HG02884 (cell line): ENCODE measurements around the gene SSR3.
"Not testable (repeated sequence)": the region's sequence is repeated elsewhere in the genome, so short reads cannot be mapped to it uniquely, and the experiment has no call there.

Source experiments
- ATAC-seq: cut with Tn5 transposase; IDR thresholded peaks from one replicate; pipeline ENCODE4 v1.9.1; 2021; ENCODE audit warnings: mild to moderate bottlenecking, moderate library complexity; ENCODE audit not compliant: unreplicated experiment

The SSR3 gene

DNA sequence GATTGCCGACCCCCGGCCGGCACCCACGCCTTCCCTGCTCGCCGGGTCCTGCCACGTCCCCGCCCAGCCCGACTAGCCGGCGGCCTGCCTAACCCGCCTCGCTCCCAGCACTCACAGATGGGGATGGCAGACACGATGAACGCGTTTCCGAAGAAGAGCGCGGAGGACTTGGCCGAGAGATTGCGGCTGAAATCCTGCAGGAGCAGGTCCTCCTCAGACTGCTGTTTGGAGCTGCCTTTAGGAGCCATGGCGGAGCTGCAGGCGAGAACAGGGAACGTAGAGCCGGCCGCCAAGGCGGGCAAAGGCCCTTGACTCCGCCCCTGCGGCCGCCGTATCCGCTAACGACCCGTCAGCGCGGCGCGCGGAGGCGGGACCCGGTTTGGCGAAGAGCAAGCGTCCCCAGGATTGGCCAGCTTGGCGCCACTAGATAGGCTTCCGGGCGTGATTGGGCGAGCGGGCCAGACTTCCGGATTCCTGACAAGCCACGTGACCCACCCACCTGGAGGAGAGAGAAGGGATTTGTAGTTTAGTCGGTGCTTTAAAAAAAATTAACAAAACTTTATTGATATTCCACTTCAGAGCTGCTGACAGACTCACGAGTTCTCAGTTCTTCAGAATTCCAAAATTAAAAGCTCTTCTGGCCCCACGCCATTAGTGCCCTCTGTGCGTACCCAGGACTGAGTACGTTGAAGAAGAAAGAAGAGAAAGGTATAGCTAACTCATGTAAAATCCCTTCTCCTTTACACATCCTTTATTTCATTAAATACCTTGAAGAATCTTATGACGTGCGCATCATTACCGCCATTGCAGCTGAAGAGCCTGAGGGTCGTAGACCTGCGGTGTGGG lies at the start of gene SSR3:
SSR3 (minus strand) TSS at position 276 of the 846 bp plus-strand sequence; CDS start at position 248, 28 bp downstream.
- ATAC-seq, result peak; percentile 98

DNA sequence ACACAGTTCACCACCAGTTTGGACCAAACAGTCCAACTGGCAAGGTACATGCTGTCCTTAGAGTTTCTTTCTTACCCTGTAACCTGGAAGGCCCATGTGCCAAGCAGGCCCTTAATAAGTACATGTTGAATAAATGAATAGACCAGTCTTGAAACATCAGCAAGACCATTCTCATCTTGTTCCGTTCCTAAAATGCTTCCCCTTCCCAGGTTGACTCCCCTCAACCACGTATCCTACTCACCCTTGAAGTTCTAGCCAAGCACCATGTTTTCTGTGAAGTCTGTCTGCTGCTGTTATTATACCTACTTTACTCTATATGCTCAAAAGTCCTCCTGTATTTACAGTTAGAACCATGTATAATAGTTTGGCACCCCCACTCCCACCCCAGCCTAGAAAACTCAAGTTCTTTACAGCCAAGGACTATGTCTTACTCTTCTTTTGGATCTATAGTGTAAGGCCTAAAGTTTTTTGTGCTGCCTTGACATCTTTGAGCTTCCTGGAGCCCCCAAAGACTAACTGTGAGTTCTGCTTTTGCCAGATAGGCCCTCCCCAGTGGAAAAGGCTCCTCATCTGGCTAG lies 49.2 kb upstream of the SSR3 start:
- ATAC-seq, result no peak

DNA sequence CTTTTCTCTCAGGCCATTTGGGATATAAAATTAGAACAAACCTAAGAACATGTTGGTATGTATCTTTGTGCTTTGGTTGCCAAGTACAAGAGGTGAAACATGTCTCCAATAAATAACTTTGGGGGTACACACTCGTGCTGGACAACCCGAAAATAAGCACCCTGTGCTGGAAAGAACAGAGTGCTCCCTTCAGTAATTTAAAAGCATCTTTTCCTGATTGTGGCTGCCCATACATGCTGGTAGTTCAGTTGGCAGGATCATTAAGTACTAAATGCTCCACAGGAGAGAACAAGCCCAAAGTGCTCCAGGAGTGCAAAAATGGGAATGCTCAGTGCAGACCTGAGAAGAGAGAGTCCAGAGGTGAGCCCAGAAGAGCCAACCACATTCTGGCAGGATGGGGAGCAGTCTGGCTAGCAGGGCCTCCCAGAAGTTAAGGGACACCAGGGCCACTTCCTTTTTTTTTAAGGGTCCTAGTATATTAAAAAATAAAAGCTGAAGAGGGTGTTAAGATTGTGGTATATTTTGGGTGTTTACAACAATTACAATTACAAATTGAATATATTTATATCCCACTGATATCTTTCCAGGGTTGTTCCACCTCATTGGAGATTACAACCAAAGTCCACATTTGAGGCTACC lies 48.6 kb upstream of the SSR3 start:
- ATAC-seq, result no peak

DNA sequence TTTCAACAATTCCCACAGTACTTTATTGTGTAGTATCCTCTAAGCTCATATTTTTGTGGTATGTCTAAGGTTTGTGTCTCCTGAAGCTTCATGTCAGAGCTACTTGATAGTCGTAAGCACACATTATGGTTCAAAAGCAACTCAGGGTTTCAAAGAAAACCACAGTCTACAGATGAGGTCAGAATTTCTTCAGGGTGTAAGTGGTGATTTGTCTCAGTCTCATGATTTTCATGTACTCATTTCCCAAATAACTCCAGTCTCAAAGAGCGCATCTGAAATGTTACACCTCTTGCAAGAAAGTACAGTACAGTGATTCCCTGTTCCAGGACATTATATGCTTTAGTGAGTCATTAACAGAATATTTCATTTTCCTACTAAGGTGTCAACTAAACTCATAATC lies 47.5 kb upstream of the SSR3 start:
- ATAC-seq, result no peak

DNA sequence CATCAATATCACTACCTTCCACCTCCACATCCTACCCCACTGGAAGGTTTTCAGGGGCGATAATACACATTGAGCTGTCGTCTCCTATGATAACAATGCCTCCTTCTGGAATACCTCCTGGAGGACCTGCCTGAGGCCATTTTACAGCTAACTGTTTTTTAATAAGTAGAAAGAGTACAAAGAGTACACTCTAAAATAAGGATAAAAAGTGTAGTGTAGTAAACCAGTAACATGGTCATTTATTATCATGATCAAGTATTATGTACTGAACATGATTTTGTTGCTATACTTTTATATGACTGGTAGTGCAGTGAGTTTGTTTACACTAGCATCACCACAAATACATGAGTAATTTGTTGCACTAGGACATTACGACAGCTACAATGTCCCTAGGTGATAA lies 46.6 kb upstream of the SSR3 start:
- ATAC-seq, result no peak

DNA sequence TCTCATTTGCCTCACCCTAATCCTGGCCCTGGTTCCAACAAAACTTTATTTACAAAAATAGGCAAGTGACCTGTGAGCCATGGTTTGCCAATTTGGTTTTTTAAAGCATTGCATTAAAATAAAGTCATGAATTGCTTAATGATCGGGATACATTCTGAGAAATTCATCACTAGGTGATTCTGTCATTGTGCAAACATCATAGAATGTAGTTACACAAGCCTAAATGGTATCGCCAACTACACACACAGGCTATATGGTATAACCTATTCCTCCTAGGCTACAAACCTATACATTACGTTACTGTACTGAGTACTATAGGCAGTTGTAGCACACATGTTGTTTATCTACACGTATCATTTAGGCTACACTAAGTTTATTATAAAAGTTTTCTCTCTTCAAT lies 45.9 kb upstream of the SSR3 start:
- ATAC-seq, result no peak

DNA sequence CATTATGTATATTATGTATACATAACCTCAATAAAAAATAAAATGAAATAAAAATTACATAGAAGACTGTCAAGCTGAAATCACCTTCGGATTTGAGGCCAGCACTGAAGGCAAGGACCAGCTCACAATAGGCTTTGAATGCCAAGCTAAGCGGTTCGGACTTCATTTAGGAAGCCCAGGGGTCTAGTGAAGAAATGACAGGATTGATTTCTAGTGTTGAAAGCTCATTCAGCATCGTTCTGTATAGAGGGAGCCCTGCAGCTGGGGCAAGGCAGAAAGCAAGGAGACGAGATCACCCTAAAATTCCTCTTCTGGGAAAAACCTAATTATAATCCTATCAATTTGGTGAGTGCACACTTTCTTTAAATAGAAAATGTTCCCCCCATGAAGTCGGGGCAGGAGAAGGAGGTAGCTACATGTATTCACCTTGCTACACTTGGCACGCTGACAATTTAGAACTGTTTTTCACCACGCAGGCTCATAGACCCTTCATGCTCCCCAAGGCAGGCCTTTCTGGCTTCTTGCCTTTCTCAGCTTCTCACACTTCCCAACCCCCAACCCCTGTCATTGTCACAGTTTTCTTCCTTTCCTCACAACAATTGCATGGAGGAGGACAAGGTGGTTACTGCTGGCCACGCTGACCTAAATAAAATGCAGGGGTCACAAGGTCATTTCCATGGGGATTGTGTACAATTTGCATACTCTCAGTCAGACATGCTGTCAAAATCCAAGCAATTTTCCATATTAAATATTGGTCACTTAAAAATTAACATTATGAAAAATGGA lies 44.4 kb upstream of the SSR3 start:
- ATAC-seq, result no peak

DNA sequence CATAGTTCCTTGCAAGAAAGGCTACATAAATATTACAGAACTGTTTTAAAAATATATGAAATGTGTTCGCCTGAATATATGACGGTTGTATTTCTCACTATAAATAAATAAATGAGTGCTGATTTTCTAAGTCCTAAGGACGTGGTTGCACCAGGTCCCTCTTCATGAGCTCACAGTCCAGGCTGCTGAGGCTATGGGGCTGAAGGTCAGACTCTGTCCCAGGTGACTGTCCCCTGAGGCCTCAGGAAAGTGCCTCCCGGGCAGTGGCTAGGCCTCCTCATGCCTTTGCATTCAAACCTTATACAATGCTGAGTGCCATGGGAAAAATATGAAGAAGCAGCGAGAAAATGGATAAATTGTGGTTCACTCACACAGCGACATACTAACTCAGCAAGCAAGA lies 43.5 kb upstream of the SSR3 start:
- ATAC-seq, result no peak

DNA sequence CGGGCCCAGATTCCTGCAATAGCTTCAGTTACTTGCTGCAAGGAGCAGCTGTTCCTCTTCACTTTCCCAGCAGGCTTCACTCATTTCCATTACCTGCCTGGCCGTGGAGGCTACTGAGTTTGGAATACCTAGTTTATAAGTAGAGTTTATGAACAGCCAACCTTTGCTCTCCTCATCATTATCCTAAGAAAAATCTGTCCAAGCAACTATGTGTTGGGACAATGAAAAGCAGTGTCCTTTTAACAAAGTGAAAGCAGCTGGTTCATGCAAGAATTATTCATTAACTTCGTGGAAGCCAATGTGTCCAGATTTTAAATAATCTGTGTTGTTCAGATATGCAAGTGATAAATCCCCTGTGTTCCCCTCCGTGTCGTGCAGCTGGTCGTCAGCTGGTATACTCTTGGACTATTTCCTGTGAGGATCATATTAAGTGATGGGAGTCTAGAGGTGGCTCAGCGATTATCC lies 39.3 kb upstream of the SSR3 start:
- ATAC-seq, result no peak

DNA sequence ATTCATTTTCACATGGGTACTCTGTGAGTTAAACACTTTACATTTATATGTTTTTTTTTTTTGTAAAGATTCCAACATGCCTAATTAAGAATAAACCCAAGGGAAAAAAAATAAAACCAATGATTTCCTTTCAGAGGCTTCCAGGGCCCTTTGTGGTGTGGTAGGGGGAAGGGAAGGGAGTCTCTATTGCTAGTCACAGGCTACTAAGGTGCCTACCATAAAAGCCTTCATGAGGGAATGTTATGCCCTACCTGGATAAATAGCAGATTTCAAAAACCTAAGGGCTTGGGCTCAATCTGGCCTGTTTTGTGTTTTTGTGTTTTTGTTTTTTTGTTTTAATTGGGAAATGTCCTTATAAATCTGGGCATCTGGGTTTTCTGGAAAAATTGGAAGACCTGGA lies 38.9 kb upstream of the SSR3 start:
- no peak for ATAC-seq

DNA sequence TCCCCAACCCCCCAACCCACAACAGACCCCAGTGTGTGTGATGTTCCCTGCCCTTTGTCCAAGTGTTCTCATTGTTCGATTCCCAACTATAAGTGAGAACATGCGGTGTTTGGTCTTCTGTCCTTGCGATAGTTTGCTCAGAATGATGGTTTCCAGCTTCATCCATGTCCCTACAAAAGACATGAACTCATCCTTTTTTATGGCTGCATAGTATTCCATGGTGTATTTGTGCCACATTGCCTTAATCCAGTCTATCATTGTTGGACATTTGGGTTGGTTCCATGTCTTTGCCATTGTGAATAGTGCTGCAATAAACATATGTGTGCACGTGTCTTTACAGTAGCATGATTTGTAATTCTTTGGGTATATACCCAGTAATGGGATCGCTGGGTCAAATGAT lies 34.9 kb upstream of the SSR3 start:
- not testable (repeated sequence) for ATAC-seq

DNA sequence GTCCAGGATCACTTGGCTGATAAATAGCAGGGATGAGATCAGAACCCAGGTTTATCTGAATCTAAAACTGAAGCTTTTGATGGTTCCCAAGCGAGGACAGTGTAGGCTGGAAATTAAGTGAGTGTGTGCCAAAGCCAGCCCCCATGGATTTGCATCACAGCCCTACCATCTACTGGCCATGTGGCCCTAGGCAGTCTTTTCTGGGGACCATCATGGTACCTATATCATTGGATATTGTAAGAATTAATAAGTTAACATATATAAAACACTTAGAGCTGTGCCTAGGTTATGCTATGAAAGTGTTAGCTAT lies 32.8 kb upstream of the SSR3 start:
- no peak for ATAC-seq

DNA sequence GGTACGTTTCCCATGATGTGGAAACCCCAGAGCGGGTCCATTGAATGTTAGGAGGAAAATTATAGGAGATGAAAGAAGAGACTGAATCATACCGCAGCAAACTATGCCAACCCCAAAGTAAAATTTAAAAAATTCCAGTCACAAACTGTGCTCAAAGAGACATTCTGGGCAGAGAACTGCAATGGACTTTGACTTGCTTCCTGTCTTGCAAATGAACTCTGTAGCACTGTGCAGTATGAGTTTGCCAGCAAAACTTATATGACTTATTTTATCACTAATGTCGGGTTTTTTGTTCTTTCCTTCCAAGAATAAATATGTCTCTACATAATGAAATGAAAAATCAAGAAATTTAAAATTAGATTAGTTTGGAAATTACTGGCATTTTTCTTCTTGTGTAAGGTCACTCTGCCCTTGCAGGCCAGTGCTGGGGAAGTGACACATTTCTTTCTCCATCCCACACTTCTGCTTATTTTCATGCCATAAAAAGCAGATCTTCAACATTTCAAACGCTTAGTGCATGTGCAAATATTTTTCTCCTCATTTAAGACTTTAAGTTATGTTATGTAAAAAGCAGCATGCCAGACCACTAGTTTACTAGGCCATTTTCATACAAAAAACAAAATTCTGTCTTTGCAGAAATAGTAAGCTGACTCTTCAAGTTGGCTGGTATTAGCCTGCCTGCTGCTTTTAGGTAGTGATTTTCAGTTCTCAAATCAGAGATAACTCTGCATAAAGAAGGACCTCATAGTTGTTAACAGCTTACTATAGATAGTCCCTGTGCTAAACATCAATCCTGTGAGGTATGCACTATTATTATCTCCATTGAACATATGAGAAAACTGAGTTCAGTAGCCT lies 32.2 kb upstream of the SSR3 start:
- peak; percentile 59 for ATAC-seq

DNA sequence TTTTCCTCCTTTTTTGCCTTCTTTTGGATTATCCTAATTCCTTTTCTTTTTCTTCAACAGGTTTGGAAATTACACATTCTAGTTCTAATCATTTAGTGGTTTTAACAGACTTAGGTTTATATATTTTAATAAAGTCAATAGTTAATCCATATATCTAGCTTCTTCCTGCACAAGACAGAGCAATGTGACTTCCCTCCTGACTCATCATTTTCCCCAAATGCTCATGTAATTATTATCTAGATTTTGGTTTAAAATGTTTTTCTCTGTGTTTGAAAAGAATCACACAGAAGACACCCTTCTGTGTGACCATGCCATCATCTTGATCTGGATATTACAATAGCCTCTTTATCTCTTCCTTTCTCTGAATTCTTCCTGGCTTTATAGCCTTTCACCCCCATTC lies 28.6 kb upstream of the SSR3 start:
- no peak for ATAC-seq

DNA sequence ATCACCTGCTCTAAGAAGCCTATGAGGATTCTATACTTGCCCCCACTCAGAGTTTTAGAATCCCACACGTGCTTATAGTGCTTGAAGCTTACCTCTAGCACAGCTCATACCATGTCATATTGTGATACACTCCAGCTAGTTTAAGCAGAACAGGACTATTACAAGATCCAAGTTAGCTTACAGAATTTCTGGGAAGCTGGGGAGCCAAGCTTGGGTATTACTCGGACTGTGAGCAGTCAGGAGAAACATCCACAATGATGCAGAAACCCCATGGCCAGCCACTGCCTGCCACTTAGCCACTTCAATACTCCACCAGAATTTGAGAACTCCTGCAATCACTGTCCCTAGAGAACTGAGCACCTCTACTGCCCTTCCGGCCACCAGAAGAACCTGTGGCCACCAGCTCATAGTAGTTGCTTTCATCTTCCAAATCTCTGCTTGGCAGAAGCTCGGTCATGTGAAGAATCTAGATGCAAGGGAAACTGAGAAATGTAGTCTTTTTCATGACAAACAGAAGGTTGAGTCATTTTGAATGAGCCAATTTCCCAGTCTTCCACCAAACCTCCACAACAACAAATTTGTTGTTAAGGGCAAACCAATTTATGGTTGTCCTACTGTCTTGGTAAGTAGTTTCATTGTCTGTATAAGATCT lies 27.7 kb upstream of the SSR3 start:
- peak; percentile 72 for ATAC-seq

DNA sequence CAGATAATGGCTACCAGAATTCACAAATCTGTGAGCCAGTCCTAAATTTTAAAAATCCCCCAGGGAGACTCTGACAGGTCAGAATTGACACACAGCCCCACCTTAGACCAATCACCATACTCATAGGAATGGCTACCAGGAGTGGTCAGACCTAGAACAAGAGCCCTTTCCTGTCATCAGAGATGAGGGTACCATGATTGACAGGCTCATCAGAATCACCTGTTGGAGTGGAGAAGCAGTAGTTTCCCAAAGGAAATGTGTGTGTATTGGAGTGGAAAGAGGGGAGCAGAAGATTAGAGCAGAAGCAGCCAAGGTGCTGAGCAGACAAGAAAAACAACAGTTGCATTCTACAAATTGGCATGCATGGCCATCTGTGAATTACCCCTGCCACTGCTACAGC lies 27.0 kb upstream of the SSR3 start:
- ATAC-seq, result no peak

DNA sequence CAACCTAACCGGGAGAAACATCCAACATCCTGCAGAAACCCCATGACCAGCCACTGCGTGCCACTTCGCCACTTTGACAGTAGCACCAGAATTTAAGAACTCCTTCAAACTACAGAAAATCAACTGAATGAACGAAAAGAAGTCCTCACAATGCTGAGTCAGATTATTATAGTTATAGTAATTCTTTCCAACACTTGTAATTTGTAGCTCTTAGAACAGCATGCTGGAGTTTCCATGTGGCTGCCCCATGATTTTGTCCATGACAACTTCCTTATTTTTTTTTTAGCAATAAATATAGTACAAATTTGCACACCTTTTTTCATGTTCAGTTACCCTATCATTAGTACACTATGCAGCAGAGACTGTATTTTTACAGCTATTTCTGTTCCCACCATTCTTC lies 26.1 kb upstream of the SSR3 start:
- no peak for ATAC-seq

DNA sequence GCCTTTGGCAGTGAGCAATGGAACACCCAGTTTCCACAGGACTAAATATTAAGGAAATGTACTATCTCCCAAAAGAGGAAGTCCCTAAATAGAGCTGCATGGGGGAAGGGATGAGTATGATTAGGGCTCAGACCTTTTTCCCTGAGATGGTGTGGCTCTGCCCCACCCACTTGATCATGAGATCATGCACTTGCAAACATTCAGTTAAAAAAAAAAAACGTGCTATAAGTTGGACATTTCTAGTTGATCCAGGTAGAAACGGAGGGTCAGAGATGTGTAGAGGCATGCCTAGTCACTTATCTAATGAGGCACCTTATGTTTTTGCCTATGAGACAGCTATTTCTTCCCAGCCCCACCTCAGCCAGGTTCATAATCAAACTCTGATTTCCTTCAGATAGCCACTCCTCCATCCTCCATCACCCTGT lies 24.5 kb upstream of the SSR3 start:
- no peak for ATAC-seq

DNA sequence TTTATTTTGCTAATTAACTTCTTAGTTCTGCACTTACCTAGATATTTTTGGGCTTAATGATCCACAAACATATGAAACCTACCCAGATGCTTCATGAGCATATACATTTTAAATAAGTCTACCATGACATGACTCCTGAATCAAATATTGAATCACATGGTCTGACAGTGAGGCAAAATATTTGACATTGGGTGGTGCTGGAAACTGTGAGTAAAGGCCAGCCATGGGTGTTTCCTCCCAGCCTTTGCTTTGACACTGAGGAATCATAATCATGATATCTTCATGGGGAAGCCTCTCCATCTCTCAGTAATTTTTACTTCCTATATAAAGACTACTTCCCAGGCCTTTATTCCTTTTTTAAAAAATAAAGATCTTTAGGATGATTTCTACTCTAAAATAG lies 22.8 kb upstream of the SSR3 start:
- no peak for ATAC-seq
